HG03457 (cell line): ENCODE measurements around the gene CHMP2A.
A peak's percentile ranks its signal among the peaks of the same experiment; 100 is the strongest.
"Not testable (repeated sequence)": the region's sequence is repeated elsewhere in the genome, so short reads cannot be mapped to it uniquely, and the experiment has no call there.

Experiments used
- ATAC-seq: cut with Tn5 transposase; IDR thresholded peaks from one replicate; pipeline ENCODE4 v1.9.1; 2021; ENCODE audit warnings: moderate number of reproducible peaks; ENCODE audit not compliant: unreplicated experiment

Gene CHMP2A

DNA sequence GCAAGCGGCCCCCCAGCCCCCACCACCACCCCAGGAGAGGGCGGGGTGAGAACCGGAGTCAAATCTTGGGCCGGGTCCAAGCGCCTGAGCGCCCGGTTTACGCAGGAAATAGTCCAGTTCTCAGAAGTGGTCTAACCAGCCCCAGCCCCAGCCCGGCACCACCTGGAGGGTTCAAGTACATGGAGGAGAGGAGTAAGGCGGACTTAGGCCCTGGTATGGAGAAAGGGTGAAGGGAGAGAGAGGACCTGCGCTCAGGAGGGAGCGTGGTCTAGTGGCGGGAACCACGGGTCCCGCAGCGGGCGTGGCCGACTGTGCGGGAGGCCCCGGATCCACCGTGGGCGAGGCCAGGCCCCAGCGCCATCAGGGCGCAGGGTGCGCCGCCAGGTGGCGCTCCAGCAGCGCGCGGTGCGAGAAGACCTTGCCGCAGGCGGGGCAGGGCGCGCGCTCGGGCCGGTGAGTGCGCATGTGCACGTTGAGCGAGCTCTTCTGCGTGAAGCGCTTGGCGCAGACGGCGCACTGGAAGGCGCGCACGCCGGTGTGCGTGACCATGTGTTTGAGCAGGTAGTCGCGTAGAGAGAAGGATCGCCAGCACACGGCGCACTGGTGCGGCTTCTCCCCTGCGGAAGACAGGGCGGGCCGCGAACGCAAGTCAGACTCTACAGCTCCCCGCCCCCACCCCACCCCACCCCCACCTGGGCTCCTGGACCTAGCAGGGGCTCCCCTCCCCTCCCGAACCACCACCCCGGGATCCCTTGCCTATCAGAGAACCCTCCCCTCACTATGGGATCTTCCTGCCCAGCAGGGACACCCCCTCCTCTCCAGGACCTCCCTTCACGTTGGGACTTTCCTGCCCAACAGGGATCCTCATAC is 41.0 kb downstream of the CHMP2A start:
- ATAC-seq: peak; percentile 46

DNA sequence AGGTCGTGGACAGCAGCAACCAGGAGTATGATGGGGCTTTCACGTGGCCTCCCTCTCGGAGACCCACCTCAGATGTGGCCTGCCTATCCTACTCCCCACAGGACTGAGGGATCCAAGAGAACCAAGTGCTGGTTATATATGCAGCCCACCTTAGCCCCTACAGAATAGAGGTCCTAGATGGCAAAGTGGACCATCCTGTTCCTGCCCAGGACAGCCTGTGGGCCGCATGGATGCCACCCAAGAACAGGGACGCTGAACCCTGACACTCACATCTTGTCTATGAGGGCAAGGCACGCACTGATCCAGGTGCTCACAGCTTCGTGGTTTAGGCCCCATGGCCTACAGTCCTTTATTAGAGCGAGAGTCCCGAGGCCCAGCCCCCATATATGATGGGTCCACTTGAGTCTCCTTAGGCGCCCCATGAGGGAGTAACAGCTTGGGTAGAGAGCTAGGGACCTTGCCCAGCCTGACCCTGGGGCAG is 41.7 kb downstream of the CHMP2A start:
- ATAC-seq: no peak

DNA sequence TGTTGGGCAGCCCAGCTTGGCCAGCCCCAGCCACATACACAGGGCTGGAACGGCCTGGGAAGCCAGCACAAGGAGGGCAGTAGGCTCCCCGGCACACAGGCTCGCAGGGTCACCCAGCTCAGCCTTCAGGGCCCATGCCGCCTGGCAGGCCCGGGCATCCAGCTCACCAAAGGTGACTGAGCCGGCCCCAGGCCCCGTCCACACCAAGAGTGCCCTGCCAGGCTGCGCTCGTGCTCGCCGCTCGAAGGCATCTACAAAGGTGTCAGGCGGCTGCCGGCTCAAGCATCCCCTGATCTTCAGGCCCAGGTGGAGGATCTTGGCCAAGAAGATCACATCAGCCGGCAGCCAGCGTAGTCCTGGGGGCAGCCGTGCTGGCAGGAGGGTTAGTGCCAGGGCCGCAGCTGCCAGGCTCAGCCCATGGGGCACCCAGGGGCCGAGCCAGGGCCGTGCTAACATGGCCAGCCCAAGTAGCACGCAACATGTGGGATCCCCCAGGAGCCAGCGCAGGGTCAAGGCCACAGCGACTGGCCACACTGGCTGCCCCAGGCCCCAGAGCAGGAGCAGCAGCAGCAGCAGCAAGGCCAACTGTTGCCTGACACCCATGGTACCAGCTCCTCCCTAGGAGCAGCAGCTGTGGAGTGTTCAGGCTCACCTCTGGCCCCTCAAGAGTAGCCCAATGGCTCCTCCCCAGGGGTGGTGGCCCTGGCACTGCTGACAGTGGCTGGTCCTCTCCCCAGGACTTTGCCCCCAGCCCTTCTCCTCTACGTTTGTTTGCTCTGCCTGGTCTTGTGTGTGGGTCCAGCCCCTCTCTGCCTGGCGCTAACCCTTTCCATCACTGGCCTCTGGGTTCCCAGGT is 43.3 kb downstream of the CHMP2A start, which contains the start of gene SLC27A5:
TSS of gene SLC27A5 (minus strand) at position 640 of the 856 bp plus-strand sequence. CDS start at position 603, 37 bp downstream.
- ATAC-seq: no peak

DNA sequence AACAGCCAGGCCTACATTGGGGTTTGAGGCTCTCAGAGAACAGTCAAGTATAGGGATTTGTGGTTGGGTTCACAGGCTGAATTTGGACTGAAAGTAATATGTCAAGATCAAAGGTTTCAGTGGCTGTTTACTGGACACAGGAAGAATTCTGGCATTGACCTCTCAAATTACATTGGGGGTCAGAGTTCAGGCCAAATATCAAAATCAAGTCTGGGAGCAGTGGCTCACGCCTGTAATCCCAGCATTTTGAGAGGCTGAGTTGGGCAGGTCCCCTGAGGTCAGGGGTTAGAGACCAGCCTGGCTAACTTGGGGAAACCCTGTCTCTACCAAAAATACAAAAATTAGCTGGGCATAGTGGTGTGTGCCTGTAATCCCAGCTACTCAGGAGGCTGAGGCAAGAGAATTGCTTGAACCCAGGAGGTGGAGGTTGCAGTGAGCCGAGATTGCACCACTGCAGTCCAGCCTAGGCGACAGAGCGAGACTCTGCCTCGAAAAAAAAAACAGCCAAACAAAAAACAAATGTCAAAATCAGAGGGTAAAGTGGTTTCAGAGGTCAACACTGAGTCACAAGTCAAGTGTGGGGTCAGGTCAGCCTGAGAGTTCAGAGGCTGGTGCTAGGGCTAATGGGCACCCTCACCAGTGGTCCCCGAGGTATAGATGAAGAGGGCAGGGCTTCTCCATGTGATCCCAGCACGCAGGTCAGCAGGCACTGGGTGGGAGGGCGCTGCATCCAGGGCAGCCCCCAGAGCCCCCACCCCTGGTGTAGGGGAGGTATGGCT is 44.6 kb downstream of the CHMP2A start:
- no peak for ATAC-seq

DNA sequence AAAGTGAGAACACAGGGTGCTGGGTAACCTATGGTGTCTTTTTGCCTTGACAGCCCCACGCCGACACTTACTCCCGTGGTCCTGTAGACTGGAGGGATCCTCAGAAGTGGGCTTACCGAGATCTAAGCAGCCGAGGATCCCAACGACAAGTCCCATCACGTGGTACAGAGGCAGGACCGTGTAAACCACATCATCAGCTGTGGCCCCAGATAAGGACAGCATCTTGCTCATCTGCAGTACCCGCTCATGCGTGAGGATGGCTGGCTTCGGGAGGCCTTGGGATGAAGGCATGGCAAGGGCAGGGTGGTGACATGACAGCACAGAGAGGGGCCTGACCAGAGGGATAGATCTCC is 45.2 kb downstream of the CHMP2A start:
- no peak for ATAC-seq

DNA sequence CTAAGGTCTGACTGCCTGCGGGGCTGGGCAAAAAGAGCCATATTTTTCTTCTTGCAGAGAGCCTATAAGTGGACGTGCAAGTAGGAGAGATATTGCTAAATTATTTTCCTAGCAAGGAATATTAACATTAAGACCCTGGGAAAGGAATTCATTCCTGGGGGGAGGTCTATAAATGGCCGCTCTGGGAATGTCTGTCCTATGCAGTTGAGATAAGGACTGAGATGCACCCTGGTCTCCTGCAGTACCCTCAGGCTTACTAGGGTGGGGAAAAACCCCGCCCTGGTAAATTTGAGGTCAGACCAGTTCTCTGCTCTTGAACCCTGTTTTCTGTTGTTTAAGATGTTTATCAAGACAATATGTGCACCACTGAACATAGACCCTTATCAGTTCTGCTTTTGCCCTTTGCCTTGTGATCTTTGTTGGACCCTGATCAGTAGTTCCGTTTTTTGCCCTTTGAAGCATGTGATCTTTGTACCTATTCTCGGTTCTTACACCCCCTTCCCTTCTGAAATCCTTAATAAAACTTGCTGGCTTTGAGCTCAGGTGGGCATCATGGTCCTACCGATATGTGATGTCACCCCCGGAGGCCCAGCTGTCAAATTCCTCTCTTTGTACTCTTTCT is 47.2 kb downstream of the CHMP2A start:
- ATAC-seq: not testable (repeated sequence)
